ENCODE data around the gene NYAP2. TPM values are rescaled to one million over a fixed set of nuclear protein-coding genes. Genes with fewer than 3 reads are reported as not detected.

The NYAP2 gene
- total and polyA plus RNA-seq, 2 donors (not counting 1 experiment from before 2014, with no cell fraction given): not detected

- no peak overlapping the region for H3K27ac ChIP-seq (ENCODE audit: insufficient read depth, low read length)
- H4K20me1 ChIP-seq (ENCODE audit: control insufficient read depth, extremely low read depth, insufficient read depth, low read length): no peaks in the 10 kb centered on the region
- H3K9ac ChIP-seq (ENCODE audit: insufficient read depth, low read length): no peak overlapping the region
- no peaks in the 10 kb centered on the region for H3K36me3 ChIP-seq (ENCODE audit: control insufficient read depth, insufficient read depth, low read length)
- no peak for DNase-seq (ENCODE audit: low read depth in 2 of 2)
- H3K4me2 ChIP-seq (ENCODE audit: extremely low read depth, insufficient read depth, low read length): no peak overlapping the region
- H3K4me1 ChIP-seq (ENCODE audit: control insufficient read depth, extremely low read depth, insufficient read depth, low read length): no peaks in the 10 kb centered on the region
- H3K4me3 ChIP-seq (replicated peaks in 1 of 4; ENCODE audit: control extremely low read depth in 1 of 4, insufficient read depth in 1 of 4, low read depth in 3 of 4, low read length in 4 of 4): no peak overlapping the region
- H2AFZ ChIP-seq (ENCODE audit: low read length): no peak overlapping the region
- TF ChIP-seq CTCF (conservative IDR thresholded peaks at IDR 0.05 in 1 of 2, IDR thresholded peaks at IDR 0.05 in 1 of 2; ENCODE audit: low read depth in 1 of 2, low read length in 2 of 2): no peak
- no peak for TF ChIP-seq EZH2 (IDR thresholded peaks at IDR 0.05; ENCODE audit: low read length, missing control alignments)
- no peaks in the 10 kb centered on the region for H3K9me3 ChIP-seq (ENCODE audit: control insufficient read depth, insufficient read depth, low read depth, low read length)
- no peaks in the 10 kb centered on the region for H3K27me3 ChIP-seq (ENCODE audit: control insufficient read depth, insufficient read depth, low read length)
- H3K79me2 ChIP-seq (ENCODE audit: control insufficient read depth, insufficient read depth, low read length): no peaks in the 10 kb centered on the region
Observed at GRCh38 chr2:225678792-225679191, 279.3 kb downstream of the NYAP2 start.

GRCh38 chr2:225683258-225683657 lies 283.7 kb downstream of the NYAP2 start:
- H3K4me3 ChIP-seq (replicated peaks in 1 of 4; ENCODE audit: control extremely low read depth in 1 of 4, insufficient read depth in 1 of 4, low read depth in 3 of 4, low read length in 4 of 4): no peak overlapping the region
- no peak for DNase-seq (ENCODE audit: low read depth in 2 of 2)
- no peak overlapping the region for H3K4me2 ChIP-seq (ENCODE audit: extremely low read depth, insufficient read depth, low read length)
- H3K4me1 ChIP-seq (ENCODE audit: control insufficient read depth, extremely low read depth, insufficient read depth, low read length): no peaks in the 10 kb centered on the region
- H3K27me3 ChIP-seq (ENCODE audit: control insufficient read depth, insufficient read depth, low read length): no peaks in the 10 kb centered on the region
- H3K79me2 ChIP-seq (ENCODE audit: control insufficient read depth, insufficient read depth, low read length): no peaks in the 10 kb centered on the region
- TF ChIP-seq EZH2 (IDR thresholded peaks at IDR 0.05; ENCODE audit: low read length, missing control alignments) (no peak), CTCF (conservative IDR thresholded peaks at IDR 0.05 in 1 of 2, IDR thresholded peaks at IDR 0.05 in 1 of 2; ENCODE audit: low read depth in 1 of 2, low read length in 2 of 2) (no peak)
- no peaks in the 10 kb centered on the region for H3K36me3 ChIP-seq (ENCODE audit: control insufficient read depth, insufficient read depth, low read length)
- no peak overlapping the region for H2AFZ ChIP-seq (ENCODE audit: low read length)
- no peaks in the 10 kb centered on the region for H4K20me1 ChIP-seq (ENCODE audit: control insufficient read depth, extremely low read depth, insufficient read depth, low read length)
- no peaks in the 10 kb centered on the region for H3K9me3 ChIP-seq (ENCODE audit: control insufficient read depth, insufficient read depth, low read depth, low read length)
- no peak overlapping the region for H3K27ac ChIP-seq (ENCODE audit: insufficient read depth, low read length)
- no peak overlapping the region for H3K9ac ChIP-seq (ENCODE audit: insufficient read depth, low read length)

GRCh38 chr2:225690153-225690552 lies 290.6 kb downstream of the NYAP2 start:
- Histone ChIP-seq H3K79me2 (ENCODE audit: control insufficient read depth, insufficient read depth, low read length) (no peaks in the 10 kb centered on the region), H3K4me2 (ENCODE audit: extremely low read depth, insufficient read depth, low read length) (no peak overlapping the region), H3K4me3 (replicated peaks in 1 of 4; ENCODE audit: control extremely low read depth in 1 of 4, insufficient read depth in 1 of 4, low read depth in 3 of 4, low read length in 4 of 4) (no peak overlapping the region), H3K4me1 (ENCODE audit: control insufficient read depth, extremely low read depth, insufficient read depth, low read length) (no peaks in the 10 kb centered on the region), H3K27me3 (ENCODE audit: control insufficient read depth, insufficient read depth, low read length) (no peaks in the 10 kb centered on the region), H3K36me3 (ENCODE audit: control insufficient read depth, insufficient read depth, low read length) (no peaks in the 10 kb centered on the region), H3K9ac (ENCODE audit: insufficient read depth, low read length) (no peak overlapping the region), H3K27ac (ENCODE audit: insufficient read depth, low read length) (no peak overlapping the region), H4K20me1 (ENCODE audit: control insufficient read depth, extremely low read depth, insufficient read depth, low read length) (no peaks in the 10 kb centered on the region), H3K9me3 (ENCODE audit: control insufficient read depth, insufficient read depth, low read depth, low read length) (no peaks in the 10 kb centered on the region), H2AFZ (ENCODE audit: low read length) (no peak overlapping the region)
- DNase-seq (ENCODE audit: low read depth in 2 of 2): no peak
- no peak for TF ChIP-seq EZH2 (IDR thresholded peaks at IDR 0.05; ENCODE audit: low read length, missing control alignments)
- TF ChIP-seq CTCF (conservative IDR thresholded peaks at IDR 0.05 in 1 of 2, IDR thresholded peaks at IDR 0.05 in 1 of 2; ENCODE audit: low read depth in 1 of 2, low read length in 2 of 2): no peak
